ENCODE results near the gene GPR62. TPM values are rescaled to one million over a fixed set of nuclear protein-coding genes. Genes with fewer than 3 reads are reported as not detected.

GPR62 gene
- total RNA-seq, 1 donor from 2014 or later, result not detected

DNA sequence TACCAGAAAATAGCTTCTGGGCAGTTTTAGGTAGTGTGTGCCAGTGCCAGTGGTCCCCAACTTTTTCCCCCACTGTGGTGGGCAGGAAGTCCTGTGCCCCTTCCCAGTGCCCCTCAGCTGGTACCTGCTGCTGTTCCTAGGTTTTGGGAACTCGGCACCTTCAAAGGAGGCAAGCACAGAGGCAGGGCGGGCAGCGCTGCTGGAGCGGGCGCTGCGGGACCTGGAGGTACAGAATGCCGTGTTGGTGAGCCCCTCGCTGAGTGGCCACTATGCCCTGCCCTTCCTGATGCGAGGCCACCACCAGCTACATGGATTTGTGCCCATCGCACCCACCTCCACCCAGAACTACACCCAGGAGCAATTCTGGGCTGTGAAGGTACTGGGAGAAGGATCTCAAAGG lies 25.1 kb downstream of the GPR62 start:
- Mint-ChIP-seq H3K36me3 (ENCODE audit: unreplicated experiment) (no peaks in the 10 kb centered on the region), H3K4me3 (ENCODE audit: unreplicated experiment) (no peak overlapping the region), H3K9me3 (ENCODE audit: unreplicated experiment) (no peaks in the 10 kb centered on the region), H3K27me3 (ENCODE audit: unreplicated experiment) (no peaks in the 10 kb centered on the region), H3K27ac (ENCODE audit: unreplicated experiment) (no peak overlapping the region), H3K4me1 (ENCODE audit: unreplicated experiment) (peaks cover 30% of the 10 kb centered on the region)
- no peak for DNase-seq (ENCODE audit: extremely low spot score, unreplicated experiment)
- TF ChIP-seq CTCF (IDR thresholded peaks at IDR 0.05), result no peak

DNA sequence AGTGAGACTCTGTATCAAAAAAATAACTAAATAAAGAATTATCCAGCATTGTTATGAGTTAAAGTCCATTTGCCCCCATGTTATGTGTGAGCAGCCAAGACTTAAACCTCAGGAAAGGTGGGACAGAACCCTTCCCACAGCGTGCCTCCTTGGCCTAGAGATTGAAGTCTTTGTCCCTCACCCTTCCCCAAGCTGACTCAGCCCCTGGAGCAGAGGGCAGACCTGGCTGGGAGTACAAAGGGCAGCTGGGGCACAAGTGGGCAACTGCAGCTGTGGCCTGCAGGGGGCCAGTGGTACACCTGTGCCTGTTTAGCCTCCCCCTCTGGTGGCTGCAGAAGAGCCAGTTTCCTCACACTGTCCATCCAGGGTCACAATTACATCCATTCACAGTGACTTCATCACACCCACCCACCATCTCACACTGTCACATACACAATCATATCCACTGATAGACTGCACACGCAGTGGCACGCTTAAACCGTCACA lies 27.2 kb downstream of the GPR62 start:
- Mint-ChIP-seq H3K4me1 (ENCODE audit: unreplicated experiment) (peaks cover 24% of the 10 kb centered on the region), H3K27ac (ENCODE audit: unreplicated experiment) (peak overlapping the region; percentile 97), H3K27me3 (ENCODE audit: unreplicated experiment) (no peaks in the 10 kb centered on the region), H3K9me3 (ENCODE audit: unreplicated experiment) (no peaks in the 10 kb centered on the region), H3K36me3 (ENCODE audit: unreplicated experiment) (no peaks in the 10 kb centered on the region), H3K4me3 (ENCODE audit: unreplicated experiment) (peak overlapping the region; percentile 86)
- DNase-seq (ENCODE audit: extremely low spot score, unreplicated experiment), result no peak
- TF ChIP-seq CTCF (IDR thresholded peaks at IDR 0.05), result peak; percentile 51

- Mint-ChIP-seq H3K9me3 (ENCODE audit: unreplicated experiment) (no peaks in the 10 kb centered on the region), H3K27ac (ENCODE audit: unreplicated experiment) (peak within 1 kb of the TSS; percentile 98), H3K27me3 (ENCODE audit: unreplicated experiment) (no peaks in the 10 kb centered on the region), H3K36me3 (ENCODE audit: unreplicated experiment) (no peaks in the 10 kb centered on the region), H3K4me1 (ENCODE audit: unreplicated experiment) (peaks cover 24% of the 10 kb centered on the region), H3K4me3 (ENCODE audit: unreplicated experiment) (peak within 1 kb of the TSS; percentile 86)
- peak; percentile 93 for DNase-seq (ENCODE audit: extremely low spot score, unreplicated experiment)
- TF ChIP-seq CTCF (IDR thresholded peaks at IDR 0.05), result no peak
Observed at GRCh38 chr3:51982838-51983577, 27.8 kb downstream of the GPR62 start, which contains the start of gene ACY1. TSS of gene ACY1 (plus strand) at chr3:51983535. CDS start at chr3:51984065, 530 bp downstream.

DNA sequence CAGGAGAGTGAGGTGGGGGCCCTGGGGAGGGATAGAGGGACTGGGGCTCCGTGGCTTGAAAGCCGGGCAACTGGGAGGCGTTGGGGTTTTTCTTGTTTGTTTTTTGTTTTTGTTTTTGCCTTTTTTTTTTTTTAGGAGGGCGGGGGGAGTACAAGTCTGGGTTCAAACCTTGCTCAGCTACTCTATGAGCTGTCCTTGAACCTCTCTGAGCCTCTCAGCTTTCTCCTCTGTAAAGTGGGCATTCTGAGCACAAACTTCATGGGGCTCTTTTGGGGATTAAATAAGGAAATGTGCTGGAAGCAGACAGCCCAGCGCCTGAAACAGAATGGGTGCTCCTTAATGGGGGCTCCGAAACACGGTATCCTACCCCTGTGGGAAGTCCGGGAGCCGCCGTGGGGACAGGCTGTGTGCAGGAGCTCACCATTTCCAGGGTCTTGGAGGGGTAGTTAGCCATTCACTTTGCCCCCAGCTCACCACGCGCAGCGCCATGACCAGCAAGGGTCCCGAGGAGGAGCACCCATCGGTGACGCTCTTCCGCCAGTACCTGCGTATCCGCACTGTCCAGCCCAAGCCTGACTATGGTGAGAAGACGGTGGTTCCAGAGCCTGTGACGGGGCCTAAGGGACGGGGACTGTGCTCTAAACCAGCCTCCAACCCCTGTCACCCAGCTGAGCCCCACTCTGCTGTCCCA lies 28.5 kb downstream of the GPR62 start:
- Mint-ChIP-seq H3K27me3 (ENCODE audit: unreplicated experiment) (no peaks in the 10 kb centered on the region), H3K27ac (ENCODE audit: unreplicated experiment) (peak overlapping the region; percentile 98), H3K4me3 (ENCODE audit: unreplicated experiment) (peak overlapping the region; percentile 86), H3K9me3 (ENCODE audit: unreplicated experiment) (no peaks in the 10 kb centered on the region), H3K4me1 (ENCODE audit: unreplicated experiment) (peaks cover 24% of the 10 kb centered on the region), H3K36me3 (ENCODE audit: unreplicated experiment) (no peaks in the 10 kb centered on the region)
- TF ChIP-seq CTCF (IDR thresholded peaks at IDR 0.05), result no peak
- DNase-seq (ENCODE audit: extremely low spot score, unreplicated experiment), result no peak

DNA sequence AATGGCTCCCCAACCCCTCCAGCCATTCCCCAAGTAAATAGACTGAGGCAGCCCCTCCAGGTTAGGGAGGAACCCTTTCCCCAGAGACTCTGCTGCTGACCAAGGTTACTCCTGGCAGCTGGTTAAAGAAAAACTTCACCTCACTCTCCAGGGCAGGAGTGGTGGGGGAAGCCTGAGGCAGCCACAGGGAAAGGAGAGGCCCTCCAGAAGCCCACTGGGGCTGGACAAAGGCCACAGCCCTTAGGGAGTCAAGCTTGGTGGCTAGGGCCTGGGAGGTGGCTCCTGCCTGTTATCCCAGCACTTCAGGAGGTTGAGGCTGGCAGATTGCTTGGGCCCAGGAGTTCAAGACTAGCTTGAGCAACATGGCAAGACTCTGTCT lies 29.1 kb downstream of the GPR62 start:
- Mint-ChIP-seq H3K27ac (ENCODE audit: unreplicated experiment) (peak overlapping the region; percentile 98), H3K4me3 (ENCODE audit: unreplicated experiment) (peak overlapping the region; percentile 86), H3K36me3 (ENCODE audit: unreplicated experiment) (no peaks in the 10 kb centered on the region), H3K27me3 (ENCODE audit: unreplicated experiment) (no peaks in the 10 kb centered on the region), H3K9me3 (ENCODE audit: unreplicated experiment) (no peaks in the 10 kb centered on the region), H3K4me1 (ENCODE audit: unreplicated experiment) (peaks cover 24% of the 10 kb centered on the region)
- DNase-seq (ENCODE audit: extremely low spot score, unreplicated experiment), result peak; percentile 80
- TF ChIP-seq CTCF (IDR thresholded peaks at IDR 0.05), result no peak
